RWPE2 (cell line): ENCODE measurements around the gene TAT.
"Not testable (repeated sequence)": the region's sequence is repeated elsewhere in the genome, so short reads cannot be mapped to it uniquely, and the experiment has no call there.

Experiments used
- ATAC-seq: fragments of 200-7000 bp; cut with Tn5 transposase; 3 replicates; pipeline ENCODE4 v1.9.1; 2021; ENCODE audit warnings: low read depth
- DNase-seq: peaks from one replicate; pipeline ENCODE4 v3.0.0-alpha.2; 2020; ENCODE audit warnings: low spot score
- H3K27ac ChIP-seq: fragments of 450-650 bp; 2 replicates; pipeline ENCODE4 v1.5.1; 2017; ENCODE audit warnings: mild to moderate bottlenecking; ENCODE audit not compliant: poor library complexity, severe bottlenecking
- H3K27me3 ChIP-seq: fragments of 250-450 bp; sonication (Bioruptor Pico); 2 replicates; pipeline ENCODE4 v1.5.1; 2021; ENCODE audit warnings: mild to moderate bottlenecking, moderate library complexity; ENCODE audit not compliant: insufficient read depth, poor library complexity, severe bottlenecking
- H3K36me3 ChIP-seq: fragments of 250-450 bp; sonication (Bioruptor Pico); 2 replicates; pipeline ENCODE4 v1.5.1; 2020; ENCODE audit warnings: low read depth, mild to moderate bottlenecking, moderate library complexity
- H3K4me1 ChIP-seq: fragments of 250-450 bp; sonication (Bioruptor Pico); 2 replicates; pipeline ENCODE4 v1.5.1; 2021; ENCODE audit warnings: mild to moderate bottlenecking, moderate library complexity; ENCODE audit not compliant: insufficient read depth, poor library complexity, severe bottlenecking
- H3K4me3 ChIP-seq: fragments of 250-450 bp; sonication (Bioruptor Pico); 2 replicates; pipeline ENCODE4 v1.5.1; 2021; ENCODE audit warnings: mild to moderate bottlenecking, moderate library complexity; ENCODE audit not compliant: severe bottlenecking
- H3K9me3 ChIP-seq: fragments of 250-450 bp; sonication (Bioruptor Pico); 2 replicates; pipeline ENCODE4 v1.5.1; 2021; ENCODE audit warnings: mild to moderate bottlenecking, moderate library complexity; ENCODE audit not compliant: severe bottlenecking
- TF ChIP-seq, protein P1 (sequence below): fragments of 450-650 bp; IDR thresholded peaks from one replicate; pipeline ENCODE4 v1.5.1; 2017; ENCODE audit warnings: mild to moderate bottlenecking, moderate library complexity; ENCODE audit not compliant: poor library complexity, severe bottlenecking

TAT gene

DNA sequence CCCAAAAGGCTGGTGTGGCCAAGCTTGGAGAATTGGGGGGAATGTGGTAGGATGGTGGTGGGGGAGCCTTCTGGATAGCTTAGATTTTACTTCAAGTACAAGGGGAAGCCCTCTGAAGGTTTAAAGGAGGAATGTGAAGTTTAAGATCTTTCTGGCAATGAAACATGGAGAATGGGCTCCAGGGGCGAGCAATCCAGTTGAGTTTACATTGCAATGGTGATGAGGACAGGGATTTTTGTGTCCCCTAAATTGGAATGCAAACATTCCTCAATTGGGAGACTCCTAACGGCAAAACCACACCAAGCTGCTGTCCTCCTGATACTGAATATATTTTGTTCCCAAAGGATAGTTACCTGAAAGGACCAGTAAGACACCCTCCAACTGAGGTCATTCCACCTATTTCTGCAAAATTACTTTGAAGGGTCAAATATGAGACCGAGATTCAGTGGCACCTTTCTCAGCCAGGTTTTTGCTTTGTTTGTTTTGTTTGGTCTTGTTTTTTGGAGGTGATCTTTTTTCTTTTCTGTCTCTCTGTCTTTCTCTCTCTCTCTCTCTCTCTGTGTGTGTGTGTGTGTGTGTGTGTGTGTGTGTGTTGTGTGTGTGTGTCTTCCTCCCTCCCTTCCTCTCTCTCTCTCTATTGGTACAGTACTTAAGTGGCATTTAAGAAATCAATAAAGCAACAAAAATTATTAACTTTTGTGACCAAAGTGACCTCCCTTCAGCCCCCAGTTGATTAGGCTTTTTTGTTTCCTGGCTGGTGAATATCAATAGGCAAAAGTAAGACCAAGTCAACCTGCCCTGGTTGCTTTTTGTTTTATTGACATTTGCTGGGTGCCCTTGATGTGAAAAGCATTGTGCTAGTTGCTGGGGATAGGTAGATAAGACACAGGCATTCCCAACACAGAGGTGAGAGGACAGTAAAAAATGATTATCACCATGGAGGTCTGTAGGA lies 16.4 kb upstream of the TAT start:
- no peak overlapping the region for H3K27ac ChIP-seq

DNA sequence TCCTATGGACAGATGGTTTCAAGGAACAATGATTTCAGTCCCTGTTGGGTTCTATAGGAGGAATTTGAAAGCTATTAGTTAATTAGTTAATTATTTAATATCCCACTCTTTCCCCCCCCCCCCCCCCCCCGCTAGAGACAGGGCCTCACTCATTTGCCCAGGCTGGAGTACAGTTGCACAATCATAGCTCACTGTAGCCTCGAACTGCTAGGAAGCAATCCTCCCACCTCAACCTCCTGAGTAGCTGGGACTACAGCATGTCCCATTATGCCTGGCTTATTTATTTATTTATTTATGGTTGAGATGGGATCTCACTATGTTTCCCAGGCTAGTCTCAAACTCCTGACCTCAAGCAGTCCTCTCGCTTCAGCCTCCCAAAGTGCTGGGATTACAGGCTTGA lies 15.0 kb upstream of the TAT start:
- DNase-seq = no peak
- no peaks in the 10 kb centered on the region for H3K9me3 ChIP-seq
- no peak overlapping the region for H3K27ac ChIP-seq
- no peaks in the 10 kb centered on the region for H3K36me3 ChIP-seq
- no peak overlapping the region for H3K4me3 ChIP-seq
- no peak for ATAC-seq
- TF ChIP-seq, protein P1, sequence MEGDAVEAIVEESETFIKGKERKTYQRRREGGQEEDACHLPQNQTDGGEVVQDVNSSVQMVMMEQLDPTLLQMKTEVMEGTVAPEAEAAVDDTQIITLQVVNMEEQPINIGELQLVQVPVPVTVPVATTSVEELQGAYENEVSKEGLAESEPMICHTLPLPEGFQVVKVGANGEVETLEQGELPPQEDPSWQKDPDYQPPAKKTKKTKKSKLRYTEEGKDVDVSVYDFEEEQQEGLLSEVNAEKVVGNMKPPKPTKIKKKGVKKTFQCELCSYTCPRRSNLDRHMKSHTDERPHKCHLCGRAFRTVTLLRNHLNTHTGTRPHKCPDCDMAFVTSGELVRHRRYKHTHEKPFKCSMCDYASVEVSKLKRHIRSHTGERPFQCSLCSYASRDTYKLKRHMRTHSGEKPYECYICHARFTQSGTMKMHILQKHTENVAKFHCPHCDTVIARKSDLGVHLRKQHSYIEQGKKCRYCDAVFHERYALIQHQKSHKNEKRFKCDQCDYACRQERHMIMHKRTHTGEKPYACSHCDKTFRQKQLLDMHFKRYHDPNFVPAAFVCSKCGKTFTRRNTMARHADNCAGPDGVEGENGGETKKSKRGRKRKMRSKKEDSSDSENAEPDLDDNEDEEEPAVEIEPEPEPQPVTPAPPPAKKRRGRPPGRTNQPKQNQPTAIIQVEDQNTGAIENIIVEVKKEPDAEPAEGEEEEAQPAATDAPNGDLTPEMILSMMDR = no peak
- no peaks in the 10 kb centered on the region for H3K27me3 ChIP-seq
- H3K4me1 ChIP-seq = no peaks in the 10 kb centered on the region

More for the DNA sequence above, 16.4 kb upstream of the TAT start:
- Histone ChIP-seq H3K4me1 (no peaks in the 10 kb centered on the region), H3K4me3 (no peak overlapping the region), H3K36me3 (no peaks in the 10 kb centered on the region), H3K9me3 (no peaks in the 10 kb centered on the region), H3K27me3 (no peaks in the 10 kb centered on the region)
- no peak for DNase-seq
- TF ChIP-seq, protein P1 = no peak
- no peak for ATAC-seq

DNA sequence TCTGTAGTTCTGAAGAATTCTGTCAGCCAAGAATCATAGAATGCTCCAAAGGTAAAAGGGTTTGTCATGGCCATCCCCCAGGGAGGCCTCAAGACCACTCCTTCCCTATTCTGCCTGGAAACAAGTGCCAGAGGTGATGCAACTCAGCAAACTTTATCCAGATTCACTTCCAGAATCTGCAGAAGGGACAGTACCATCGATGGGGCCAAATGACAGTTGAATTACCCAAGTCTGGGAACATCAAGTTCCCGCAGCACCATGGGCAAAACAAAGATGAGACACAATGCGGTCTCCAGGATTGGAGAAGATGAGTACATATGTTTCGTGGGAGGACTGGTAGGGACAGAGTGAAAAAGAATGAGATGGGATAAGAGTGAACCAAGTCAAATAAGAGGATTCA lies 13.7 kb upstream of the TAT start:
- H3K27ac ChIP-seq = no peak overlapping the region
- peaks cover 2% of the 10 kb centered on the region for H3K27me3 ChIP-seq
- no peaks in the 10 kb centered on the region for H3K4me1 ChIP-seq
- H3K4me3 ChIP-seq = no peak overlapping the region
- TF ChIP-seq, protein P1 = no peak
- H3K36me3 ChIP-seq = no peaks in the 10 kb centered on the region
- ATAC-seq (no peak), DNase-seq (no peak)
- H3K9me3 ChIP-seq = no peaks in the 10 kb centered on the region

DNA sequence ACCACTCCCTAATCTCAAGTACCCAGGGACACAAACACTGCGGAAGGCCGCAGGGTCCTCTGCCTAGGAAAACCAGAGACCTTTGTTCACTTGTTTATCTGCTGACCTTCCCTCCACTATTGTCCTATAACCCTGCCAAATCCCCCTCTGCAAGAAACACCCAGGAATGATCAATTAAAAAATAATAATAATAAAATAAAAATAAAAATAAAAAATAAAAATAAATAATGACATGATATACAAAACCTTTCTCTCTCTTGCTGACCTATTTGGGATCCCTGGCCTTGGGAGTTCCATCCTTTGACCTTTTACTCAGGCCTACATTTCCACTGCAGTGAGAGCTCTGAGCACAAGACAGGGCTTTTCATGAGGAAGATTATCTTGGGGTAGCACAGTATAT lies 13.2 kb upstream of the TAT start:
- H3K9me3 ChIP-seq, H3K36me3 ChIP-seq, H3K27ac ChIP-seq, H3K4me3 ChIP-seq, DNase-seq, ATAC-seq, H3K27me3 ChIP-seq, H3K4me1 ChIP-seq: not testable (repeated sequence)

DNA sequence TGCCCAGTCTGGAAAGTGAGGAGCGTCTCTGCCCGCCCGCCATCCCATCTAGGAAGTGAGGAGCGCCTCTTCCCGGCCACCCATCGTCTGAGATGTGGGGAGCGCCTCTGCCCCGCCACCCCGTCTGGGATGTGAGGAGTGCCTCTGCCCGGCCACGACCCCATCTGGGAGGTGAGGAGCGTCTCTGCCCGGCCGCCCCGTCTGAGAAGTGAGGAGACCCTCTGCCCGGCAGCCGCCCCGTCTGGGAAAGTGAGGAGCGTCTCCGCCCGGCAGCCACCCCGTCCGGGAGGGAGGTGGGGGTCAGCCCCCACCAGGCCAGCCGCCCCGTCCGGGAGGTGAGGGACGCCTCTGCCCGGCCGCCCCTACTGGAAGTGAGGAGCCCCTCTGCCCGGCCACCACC lies 12.4 kb upstream of the TAT start:
- not testable (repeated sequence) for DNase-seq, H3K9me3 ChIP-seq, H3K4me1 ChIP-seq, H3K36me3 ChIP-seq, H3K27ac ChIP-seq, H3K4me3 ChIP-seq, H3K27me3 ChIP-seq, ATAC-seq

DNA sequence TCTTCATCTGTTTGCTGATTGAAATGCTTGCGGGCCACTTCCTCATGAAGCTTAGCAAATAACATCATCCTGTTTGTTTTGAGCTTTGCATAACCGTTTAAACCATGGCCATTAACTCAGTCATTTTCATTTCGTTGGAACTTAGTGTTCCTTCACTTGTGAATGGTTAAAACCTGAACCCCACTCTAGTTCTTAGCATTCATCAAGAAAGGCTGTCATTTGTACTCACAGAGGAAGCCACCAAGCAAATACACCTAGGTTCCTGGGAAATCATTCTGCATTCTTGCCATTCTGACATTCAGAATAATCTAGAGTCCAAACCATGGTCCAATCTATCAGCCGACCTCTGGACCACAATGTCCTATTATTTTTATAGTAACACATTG lies 8.4 kb upstream of the TAT start:
- TF ChIP-seq, protein P1 = no peak
- no peaks in the 10 kb centered on the region for H3K4me1 ChIP-seq
- H3K9me3 ChIP-seq = no peaks in the 10 kb centered on the region
- ATAC-seq (no peak), DNase-seq (no peak)
- H3K27me3 ChIP-seq = peaks cover 9% of the 10 kb centered on the region
- H3K27ac ChIP-seq = no peak overlapping the region
- H3K36me3 ChIP-seq = no peaks in the 10 kb centered on the region
- H3K4me3 ChIP-seq = no peak overlapping the region
